ENCODE data around the gene ETS1. TPM values are rescaled to one million over a fixed set of nuclear protein-coding genes. Genes with fewer than 3 reads are reported as not detected.

The ETS1 gene
- total RNA-seq, 6 experiments from 2014 or later, result 55.2 to 78.6 (median 73.2) TPM

- Mint-ChIP-seq H3K27me3 (ENCODE audit: insufficient read depth) (peaks cover 4% of the 10 kb centered on the region; the same call in 1 of the 2 replicates), H3K4me1 (ENCODE audit: low read depth) (no peaks in the 10 kb centered on the region; the same call in 1 of the 2 replicates), H3K9me3 (no peaks in the 10 kb centered on the region), H3K4me3 (no peak overlapping the region), H3K27ac (no peak overlapping the region), H3K36me3 (ENCODE audit: low read depth) (no peaks in the 10 kb centered on the region)
- no peak for DNase-seq
- TF ChIP-seq, protein P1, sequence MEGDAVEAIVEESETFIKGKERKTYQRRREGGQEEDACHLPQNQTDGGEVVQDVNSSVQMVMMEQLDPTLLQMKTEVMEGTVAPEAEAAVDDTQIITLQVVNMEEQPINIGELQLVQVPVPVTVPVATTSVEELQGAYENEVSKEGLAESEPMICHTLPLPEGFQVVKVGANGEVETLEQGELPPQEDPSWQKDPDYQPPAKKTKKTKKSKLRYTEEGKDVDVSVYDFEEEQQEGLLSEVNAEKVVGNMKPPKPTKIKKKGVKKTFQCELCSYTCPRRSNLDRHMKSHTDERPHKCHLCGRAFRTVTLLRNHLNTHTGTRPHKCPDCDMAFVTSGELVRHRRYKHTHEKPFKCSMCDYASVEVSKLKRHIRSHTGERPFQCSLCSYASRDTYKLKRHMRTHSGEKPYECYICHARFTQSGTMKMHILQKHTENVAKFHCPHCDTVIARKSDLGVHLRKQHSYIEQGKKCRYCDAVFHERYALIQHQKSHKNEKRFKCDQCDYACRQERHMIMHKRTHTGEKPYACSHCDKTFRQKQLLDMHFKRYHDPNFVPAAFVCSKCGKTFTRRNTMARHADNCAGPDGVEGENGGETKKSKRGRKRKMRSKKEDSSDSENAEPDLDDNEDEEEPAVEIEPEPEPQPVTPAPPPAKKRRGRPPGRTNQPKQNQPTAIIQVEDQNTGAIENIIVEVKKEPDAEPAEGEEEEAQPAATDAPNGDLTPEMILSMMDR (IDR thresholded peaks at IDR 0.05), result no peak
Observed at GRCh38 chr11:128559496-128560103, 27.8 kb downstream of the ETS1 start.

DNA sequence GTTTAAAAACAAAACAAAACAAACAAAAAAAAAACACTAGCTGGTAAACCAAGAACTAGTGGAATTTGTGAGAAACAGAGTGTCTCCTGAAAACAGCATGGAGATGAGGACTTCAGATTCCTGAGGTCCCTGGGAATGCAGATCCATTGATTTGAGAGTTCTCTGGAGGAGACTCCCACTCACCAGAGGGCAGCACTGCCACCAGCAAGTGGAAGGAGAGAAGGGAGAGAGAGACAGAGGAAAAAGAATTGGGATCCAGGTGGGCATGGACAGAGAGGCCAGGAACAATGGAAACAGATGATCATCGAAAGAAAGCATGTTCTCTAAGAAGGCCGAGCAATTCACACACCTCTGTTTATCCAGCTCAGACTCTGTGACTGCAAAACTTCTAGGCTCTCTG lies 31.8 kb downstream of the ETS1 start:
- Mint-ChIP-seq H3K36me3 (ENCODE audit: low read depth) (no peaks in the 10 kb centered on the region), H3K9me3 (no peaks in the 10 kb centered on the region), H3K4me3 (no peak overlapping the region), H3K27ac (no peak overlapping the region), H3K4me1 (ENCODE audit: low read depth) (peaks cover 8% of the 10 kb centered on the region; the same call in 1 of the 2 replicates), H3K27me3 (ENCODE audit: insufficient read depth) (no peaks in the 10 kb centered on the region)
- peak; percentile 22 for DNase-seq
- TF ChIP-seq, protein P1 (IDR thresholded peaks at IDR 0.05), result peak; percentile 75

- Mint-ChIP-seq H3K36me3 (ENCODE audit: low read depth) (no peaks in the 10 kb centered on the region), H3K4me1 (ENCODE audit: low read depth) (peaks cover 10% of the 10 kb centered on the region), H3K27me3 (ENCODE audit: insufficient read depth) (no peaks in the 10 kb centered on the region), H3K9me3 (no peaks in the 10 kb centered on the region), H3K4me3 (no peak overlapping the region), H3K27ac (no peak overlapping the region)
- TF ChIP-seq, protein P1 (IDR thresholded peaks at IDR 0.05), result peak; percentile 61
- peak; percentile 20 for DNase-seq
Observed at GRCh38 chr11:128553662-128554362, 33.5 kb downstream of the ETS1 start.

DNA sequence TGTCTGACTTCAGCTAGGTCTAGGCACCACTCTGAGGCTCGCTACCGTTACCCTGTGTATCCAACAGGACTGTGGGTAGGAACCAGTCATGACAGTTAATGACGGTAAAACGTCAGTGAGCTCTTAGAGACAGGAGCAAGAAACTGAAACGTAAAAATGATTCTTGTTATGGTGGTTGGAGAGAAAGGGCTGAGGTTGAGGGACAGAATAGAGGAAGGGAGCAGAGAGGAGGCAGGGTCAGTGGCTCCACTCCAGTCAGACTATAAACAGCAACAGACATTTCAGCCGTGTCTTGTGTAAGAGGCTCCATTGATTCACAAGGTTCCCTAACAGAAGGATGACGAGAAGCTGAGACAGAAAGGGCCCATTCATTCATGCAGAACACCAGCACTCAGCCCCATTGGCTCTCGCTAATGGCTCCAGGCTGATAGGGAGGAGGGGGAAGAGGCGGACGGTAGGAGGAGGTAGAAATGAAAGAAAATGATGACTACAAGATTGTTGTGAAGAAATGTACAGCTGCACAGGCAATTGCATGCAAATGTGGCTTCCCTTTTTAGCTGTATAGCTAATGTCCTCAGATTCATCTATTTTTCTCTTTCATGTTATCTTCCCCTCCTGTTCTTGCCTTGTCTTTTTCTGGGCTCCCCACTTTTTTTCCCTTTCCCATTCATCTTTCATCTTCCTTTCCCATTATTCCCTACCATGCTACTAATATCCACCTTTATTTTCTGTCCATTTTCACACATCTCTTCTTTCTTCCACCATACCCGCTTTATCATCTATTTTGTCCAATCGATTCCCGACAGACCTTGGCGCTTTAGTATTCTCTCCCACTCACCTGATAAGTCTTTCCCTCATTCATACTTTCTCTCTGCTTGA lies 34.3 kb downstream of the ETS1 start:
- Mint-ChIP-seq H3K27ac (no peak overlapping the region), H3K4me3 (no peak overlapping the region), H3K4me1 (ENCODE audit: low read depth) (peaks cover 18% of the 10 kb centered on the region), H3K36me3 (ENCODE audit: low read depth) (no peaks in the 10 kb centered on the region), H3K27me3 (ENCODE audit: insufficient read depth) (no peaks in the 10 kb centered on the region), H3K9me3 (no peaks in the 10 kb centered on the region)
- TF ChIP-seq, protein P1 (IDR thresholded peaks at IDR 0.05), result no peak
- DNase-seq, result no peak

- TF ChIP-seq, protein P1 (IDR thresholded peaks at IDR 0.05), result no peak
- no peak overlapping the region for H3K27ac Mint-ChIP-seq
- peaks cover 4% of the 10 kb centered on the region; the same call in 1 of the 2 replicates for H3K27me3 Mint-ChIP-seq (ENCODE audit: insufficient read depth)
- no peaks in the 10 kb centered on the region for H3K36me3 Mint-ChIP-seq (ENCODE audit: low read depth)
- H3K9me3 Mint-ChIP-seq, result no peaks in the 10 kb centered on the region
- no peak for DNase-seq
- peaks cover 23% of the 10 kb centered on the region for H3K4me1 Mint-ChIP-seq (ENCODE audit: low read depth)
- H3K4me3 Mint-ChIP-seq, result no peak overlapping the region
Observed at GRCh38 chr11:128551611-128552335, 35.6 kb downstream of the ETS1 start.
